HepG2 (cell line): ENCODE measurements around the gene BMP6. TPM values are rescaled to one million over a fixed set of nuclear protein-coding genes. Genes with fewer than 3 reads are reported as not detected.

ENCODE experiments used
- ATAC-seq: fragments of 200-7000 bp; cut with Tn5 transposase; 3 replicates; pipeline ENCODE4 v1.9.1; 2020; ENCODE audit warnings: mild to moderate bottlenecking, moderate library complexity
- BruUV-seq: library from RNA; stranded (reverse); fragments of 400-500 nt; replicated peaks from 2 replicates; lab custom pipeline; 2021; lab: Mats Ljungman, UMichigan
- CTCF ChIA-PET: fragments of 300-600 bp; formaldehyde crosslinking; extraction: SDS; loops from one replicate; lab custom pipeline; 2021; ENCODE audit warnings: low total read pairs, inconsistent platforms, low intra/inter-chr PET ratio; lab: Yijun Ruan, JAX
- POLR2A ChIA-PET: fragments of 350-600 bp; sonication (Branson Sonifier 250); formaldehyde crosslinking; loops from one replicate; lab custom pipeline; 2020; ENCODE audit warnings: antibody characterized with exemption, inconsistent platforms; lab: Yijun Ruan, JAX
- DNase-seq: peaks from one replicate; pipeline ENCODE4 v3.0.0-alpha.2; 2015; ENCODE audit warnings: low spot score
- FAIRE-seq: peaks from 3 replicates; lab custom pipeline; 2011; peaks lifted over from hg19 to GRCh38; lab: Jason Lieb, UNC
- H2AFZ ChIP-seq: one replicate; pipeline ENCODE4 v1.6.1; 2011; ENCODE audit warnings: low read length, inconsistent platforms
- H3K27ac ChIP-seq: fragments of 300-600 bp; 3 replicates; pipeline ENCODE4 v1.8.0; 2011; ENCODE audit warnings: mixed run types, mild to moderate bottlenecking, mixed read lengths, low read length, inconsistent platforms; ENCODE audit not compliant: insufficient read depth; ENCODE audit errors: extremely low read length
- H3K27me3 ChIP-seq, 2 experiments: fragments of 200-600 bp in 1 of 2; 2 replicates in 1 of 2; 3 replicates in 1 of 2; pipeline versions ENCODE4 v1.6.0 to v1.8.0; 2011; ENCODE audit warnings: low read length in 2 of 2, mild to moderate bottlenecking in 2 of 2, moderate library complexity in 2 of 2, inconsistent platforms in 1 of 2; ENCODE audit not compliant: insufficient read depth in 2 of 2, control insufficient read depth in 1 of 2
- H3K36me3 ChIP-seq, 2 experiments: fragments of 200-600 bp in 1 of 2; replicated peaks in 1 of 2; 2 replicates in 1 of 2; 3 replicates in 1 of 2; pipeline versions ENCODE4 v1.5.1 to v1.8.0; 2011; ENCODE audit warnings: low read length in 2 of 2, inconsistent platforms in 1 of 2; ENCODE audit not compliant: insufficient read depth in 2 of 2, control insufficient read depth in 1 of 2
- H3K4me1 ChIP-seq: 2 replicates; pipeline ENCODE4 v1.5.1; 2012; ENCODE audit warnings: low read length, inconsistent platforms; ENCODE audit not compliant: insufficient read depth
- H3K4me2 ChIP-seq: 2 replicates; pipeline ENCODE4 v1.6.0; 2011; ENCODE audit warnings: low read depth, low read length, inconsistent platforms
- H3K4me3 ChIP-seq, 3 experiments: fragments of 200-600 bp in 1 of 3; sonication (generic), shearing (Covaris generic) in 1 of 3; replicated peaks in 1 of 3; 2 replicates each; pipeline ENCODE4 v1.5.1; 2011 to 2016; ENCODE audit warnings: low read length in 3 of 3, inconsistent platforms in 2 of 3, low read depth in 2 of 3, mild to moderate bottlenecking in 2 of 3, control low read depth in 1 of 3, mixed read lengths in 1 of 3; ENCODE audit not compliant: insufficient read depth in 1 of 3
- H3K79me2 ChIP-seq: one replicate; pipeline ENCODE4 v1.6.1; 2011; ENCODE audit warnings: low read length, inconsistent platforms; ENCODE audit not compliant: insufficient read depth
- H3K9ac ChIP-seq: 2 replicates; pipeline ENCODE4 v1.6.0; 2011; ENCODE audit warnings: mild to moderate bottlenecking, low read depth, low read length, inconsistent platforms; ENCODE audit not compliant: insufficient read depth
- H3K9me3 ChIP-seq: 2 replicates; pipeline ENCODE4 v1.5.1; 2012; ENCODE audit warnings: mild to moderate bottlenecking, low read length
- H4K20me1 ChIP-seq: 2 replicates; pipeline ENCODE4 v1.6.0; 2011; ENCODE audit warnings: inconsistent platforms, mild to moderate bottlenecking, low read length, moderate library complexity; ENCODE audit not compliant: insufficient read depth
- ATF4 ChIP-seq, 2 experiments: fragments of 450-650 bp in 1 of 2; sonication (generic) in 1 of 2; formaldehyde crosslinking; IDR thresholded peaks; 2 replicates each; pipeline versions ENCODE4 v1.5.0 to v1.8.0; 2020 to 2022; ENCODE audit warnings: mild to moderate bottlenecking in 1 of 2, missing genetic modification reagents in 1 of 2
- ATM ChIP-seq: fragments of 450-650 bp; IDR thresholded peaks from 2 replicates; pipeline ENCODE4 v1.7.1; 2017; ENCODE audit warnings: mild to moderate bottlenecking, borderline replicate concordance
- ESRRA ChIP-seq: sonication (generic); formaldehyde crosslinking; IDR thresholded peaks from 2 replicates; pipeline ENCODE4 v1.5.1; 2020; ENCODE audit warnings: mild to moderate bottlenecking, low read depth, missing genetic modification reagents
- HBP1 ChIP-seq: IDR thresholded peaks from 2 replicates; pipeline ENCODE4 v1.6.1; 2016; ENCODE audit warnings: low read depth, control low read depth
- HDAC1 ChIP-seq: sonication (generic); formaldehyde crosslinking; IDR thresholded peaks from 2 replicates; pipeline ENCODE4 v1.5.1; 2020; ENCODE audit warnings: mild to moderate bottlenecking, missing genetic modification reagents
- HNF4A ChIP-seq: sonication (generic); formaldehyde crosslinking; IDR thresholded peaks from 2 replicates; pipeline ENCODE4 v1.4.0; 2020; ENCODE audit warnings: missing genetic modification reagents
- IKZF1 ChIP-seq: fragments of 450-650 bp; IDR thresholded peaks from 2 replicates; pipeline ENCODE4 v1.7.1; 2016
- KDM5A ChIP-seq: fragments of 200-600 bp; sonication (generic); IDR thresholded peaks from 2 replicates; pipeline ENCODE4 v1.7.0; 2018; ENCODE audit warnings: antibody characterized with exemption, mild to moderate bottlenecking, low read length, borderline replicate concordance
- NONO ChIP-seq, 2 experiments: fragments of 450-650 bp in 1 of 2; sonication (generic) in 1 of 2; formaldehyde crosslinking in 1 of 2; IDR thresholded peaks in 1 of 2; conservative IDR thresholded peaks in 1 of 2; 2 replicates each; pipeline versions ENCODE4 v1.6.1 to v1.8.0; 2017 to 2022; ENCODE audit warnings: mild to moderate bottlenecking in 1 of 2, missing genetic modification reagents in 1 of 2, moderate library complexity in 1 of 2
- POLR2AphosphoS5 ChIP-seq: IDR thresholded peaks from 2 replicates; pipeline ENCODE4 v1.6.1; 2012; ENCODE audit warnings: low read depth, low read length
- ZBTB38 ChIP-seq: sonication (generic); formaldehyde crosslinking; IDR thresholded peaks from 2 replicates; pipeline ENCODE4 v1.5.1; 2020; ENCODE audit warnings: mild to moderate bottlenecking, missing genetic modification reagents
- ZNF143 ChIP-seq: sonication (generic); formaldehyde crosslinking; IDR thresholded peaks from 2 replicates; pipeline ENCODE4 v1.4.0; 2020; ENCODE audit warnings: missing genetic modification reagents
- ZNF33B ChIP-seq: sonication (generic); formaldehyde crosslinking; IDR thresholded peaks from 2 replicates; pipeline ENCODE4 v1.5.1; 2020; ENCODE audit warnings: mild to moderate bottlenecking, missing genetic modification reagents
- ZNF768 ChIP-seq: sonication (generic); formaldehyde crosslinking; IDR thresholded peaks from 2 replicates; pipeline ENCODE4 v1.4.0; 2020; ENCODE audit warnings: missing genetic modification reagents
- ZSCAN9 ChIP-seq: IDR thresholded peaks from 2 replicates; pipeline ENCODE4 v1.6.1; 2016; ENCODE audit warnings: borderline replicate concordance
- WGBS: methylation state at CpG from one replicate; pipeline ENCODE4 v1.1.6; 2017; ENCODE audit warnings: low lambda C conversion rate; 5-methylcytosine and 5-hydroxymethylcytosine counted together
- in situ Hi-C: cut with HindIII; loops from 2 replicates; pipeline ENCODE4 v1.10.0; 2017; ENCODE audit warnings: low pct_unique_long_range_greater_than_20kb; ENCODE audit not compliant: extremely low pct_ligation_motif_present
- intact Hi-C: fragments of 100-400 bp; cut with micrococcal nuclease; formaldehyde crosslinking; loops from one replicate; pipeline ENCODE4 v1.10.0; 2022; ENCODE audit not compliant: unreplicated experiment
- polyA plus RNA-seq, 8 experiments: library from polyadenylated mRNA; depleted of rRNA in 3 of 8; stranded (reverse) in 7 of 8; unstranded in 1 of 8; fragments of >200 nt; fragmentation: Illumina TruSeq in 4 of 8; extraction: Trizol in 4 of 8; gene quantifications; 2 replicates each; pipeline versions ENCODE4 v1.2.1 to v1.2.3, GENCODE V29; 2011 to 2016; ENCODE audit warnings: low read depth in 4 of 8, missing spikeins in 1 of 8, mixed read lengths in 1 of 8; ENCODE audit not compliant: insufficient read depth in 1 of 8
- total RNA-seq, 5 experiments: library from RNA; depleted of rRNA; stranded (reverse); fragments of >200 nt; fragmentation: Illumina TruSeq; extraction: Trizol; gene quantifications; 2 replicates each; pipeline ENCODE4 v1.2.3, GENCODE V29; 2016; ENCODE audit warnings: low read depth in 1 of 5

The BMP6 gene
- total and polyA plus RNA-seq, 2 of the 13 experiments (the other 11 are each of a cell fraction or from before 2014, with no cell fraction given), result 0.09 to 0.18 TPM

- Histone ChIP-seq H3K4me2 (no peak overlapping the region), H3K79me2 (no peaks in the 10 kb centered on the region), H3K27ac (no peak overlapping the region), H2AFZ (no peak overlapping the region), H3K36me3 (no peaks in the 10 kb centered on the region), H3K4me1 (0 out of 2 replicates have a peak, but pooled peaks cover 7% of the 10 kb centered on the region), H3K9ac (no peak overlapping the region), H4K20me1 (no peaks in the 10 kb centered on the region), H3K4me3 (no peak overlapping the region), H3K27me3 (peaks cover 2 to 26% of the 10 kb centered on the region in 2 experiments; a peak in 3 of 5 replicates), H3K9me3 (no peaks in the 10 kb centered on the region)
- WGBS, result 11% methylated on average over 5 of the region's 5 CpGs
- ATAC-seq (peak; percentile 58), FAIRE-seq (no peak), DNase-seq (no peak)
- in situ Hi-C loops, result no loop called here
- ChIA-PET POLR2A (no interaction called here), CTCF (no interaction called here)
- no TSS peak for BruUV-seq
- intact Hi-C loops, result no loop called here
- no peak for TF ChIP-seq ZNF143 (CRISPR knock-in tag)
- TF ChIP-seq ESRRA (CRISPR knock-in tag), result no peak
- TF ChIP-seq HNF4A (CRISPR knock-in tag), result peak; percentile 54
Measured at GRCh38 chr6:7825986-7826385, 100.1 kb downstream of the BMP6 start.

- Histone ChIP-seq H3K4me1 (0 out of 2 replicates have a peak, but pooled peaks cover 7% of the 10 kb centered on the region), H3K27ac (no peak overlapping the region), H2AFZ (no peak overlapping the region), H3K27me3 (peaks cover 2 to 31% of the 10 kb centered on the region in 2 experiments; a peak in 3 of 5 replicates), H3K9me3 (no peaks in the 10 kb centered on the region), H3K4me3 (no peak overlapping the region), H3K4me2 (no peak overlapping the region), H4K20me1 (no peaks in the 10 kb centered on the region), H3K36me3 (no peaks in the 10 kb centered on the region), H3K9ac (no peak overlapping the region), H3K79me2 (no peaks in the 10 kb centered on the region)
- no TSS peak for BruUV-seq
- 58% methylated on average over 7 of the region's 7 CpGs for WGBS
- intact Hi-C loops (no loop called here), in situ Hi-C loops (no loop called here)
- FAIRE-seq, result no peak
- no peak for DNase-seq
- CTCF ChIA-PET, result no interaction called here
- POLR2A ChIA-PET, result no interaction called here
- ATAC-seq, result no peak
- no peak for TF ChIP-seq ZBTB38 (CRISPR knock-in tag)
- TF ChIP-seq ZSCAN9, result no peak
- no peak for TF ChIP-seq NONO (IDR thresholded peaks at IDR 0.05)
- no peak for TF ChIP-seq NONO (CRISPR knock-in tag; conservative IDR thresholded peaks at IDR 0.05)
- TF ChIP-seq KDM5A, result no peak
- no peak for TF ChIP-seq POLR2AphosphoS5
- no peak for TF ChIP-seq ATM
- no peak for TF ChIP-seq HBP1 (CRISPR knock-in tag)
- no peak for TF ChIP-seq ATF4 (CRISPR knock-in tag; IDR thresholded peaks at IDR 0.05)
- no peak for TF ChIP-seq HDAC1 (CRISPR knock-in tag)
- no peak for TF ChIP-seq IKZF1
- TF ChIP-seq ZNF33B (CRISPR knock-in tag), result no peak
- no peak for TF ChIP-seq ZNF768 (CRISPR knock-in tag)
Measured at GRCh38 chr6:7827142-7827541, 101.2 kb downstream of the BMP6 start.
